Peyer's patch (tissue), 4 donors: ENCODE results near the gene PYURF. TPM values are rescaled to one million over a fixed set of nuclear protein-coding genes. Genes with fewer than 3 reads are reported as not detected.

Experiments used
- DNase-seq, 3 donors: peaks; one replicate each; pipeline ENCODE4 v3.0.0-alpha.2; 2017 to 2019
- H3K27ac ChIP-seq, 4 donors: fragments of 200-600 bp; sonication (generic); one replicate each; pipeline ENCODE4 v1.5.1; 2016 to 2019
- H3K27me3 ChIP-seq, 2 donors: fragments of 200-600 bp; sonication (generic); one replicate each; pipeline ENCODE4 v1.5.1; 2019
- H3K36me3 ChIP-seq, 3 donors: fragments of 200-600 bp; sonication (generic); one replicate each; pipeline ENCODE4 v1.5.1; 2016 to 2019
- H3K4me1 ChIP-seq, 4 donors: fragments of 200-600 bp; sonication (generic); one replicate each; pipeline ENCODE4 v1.5.1; 2016 to 2019
- H3K4me3 ChIP-seq, 4 donors: fragments of 200-600 bp; sonication (generic); 1 replicate in 3 of 4; 2 replicates in 1 of 4; pipeline ENCODE4 v1.5.1; 2016 to 2019; ENCODE audit warnings: mild to moderate bottlenecking in 1 of 4
- H3K9me3 ChIP-seq, 4 donors: fragments of 200-600 bp; sonication (generic); one replicate each; pipeline ENCODE4 v1.5.1; 2016 to 2019; ENCODE audit warnings: mild to moderate bottlenecking in 1 of 4
- POLR2A ChIP-seq, 2 donors: fragments of 450-650 bp; IDR thresholded peaks; one replicate each; pipeline ENCODE4 v1.5.1; 2017; ENCODE audit warnings: antibody characterized with exemption in 2 of 2, mild to moderate bottlenecking in 2 of 2, moderate library complexity in 2 of 2
- total RNA-seq, 4 donors: library from RNA; depleted of rRNA; stranded (reverse); fragments of >200 nt; gene quantifications; one replicate each; pipeline ENCODE4 v1.1.0, GENCODE V29; 2016
- TF ChIP-seq, protein P1 (sequence below), 6 experiments: fragments of 450-650 bp in 4 of 6; fragments of 200-600 bp in 2 of 6; sonication (generic) in 1 of 6; IDR thresholded peaks; one replicate each; pipeline ENCODE4 v1.5.1; 2017 to 2019; ENCODE audit warnings: antibody characterized with exemption in 6 of 6, mild to moderate bottlenecking in 3 of 6, moderate library complexity in 1 of 6

Gene PYURF
- total RNA-seq, 4 donors from 2014 or later: 54.0 to 94.9 (median 67.2) TPM

DNA sequence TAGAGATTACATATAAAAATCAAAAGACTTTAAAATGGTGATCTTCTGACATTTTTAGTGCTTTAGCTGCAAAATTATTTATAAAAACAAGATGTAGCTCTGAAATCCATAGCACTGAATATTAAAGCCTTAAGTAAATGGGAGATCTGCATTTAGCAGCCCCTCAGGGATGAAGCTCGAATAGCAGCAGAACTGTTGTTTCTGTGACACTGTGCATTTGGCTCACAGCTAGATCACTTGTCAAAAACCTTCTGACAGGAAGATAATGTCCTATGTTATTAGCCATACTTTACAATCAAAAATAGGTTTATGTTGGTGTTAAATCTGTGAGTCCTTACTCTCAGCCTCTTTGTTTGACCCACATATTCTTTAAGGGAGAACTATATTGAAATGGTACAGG, 14.1 kb upstream of the PYURF start:
- no peak overlapping the region for H3K27ac ChIP-seq
- no peaks in the 10 kb centered on the region for H3K36me3 ChIP-seq
- no peak for DNase-seq
- TF ChIP-seq POLR2A (IDR thresholded peaks at IDR 0.05): no peak
- TF ChIP-seq, protein P1, sequence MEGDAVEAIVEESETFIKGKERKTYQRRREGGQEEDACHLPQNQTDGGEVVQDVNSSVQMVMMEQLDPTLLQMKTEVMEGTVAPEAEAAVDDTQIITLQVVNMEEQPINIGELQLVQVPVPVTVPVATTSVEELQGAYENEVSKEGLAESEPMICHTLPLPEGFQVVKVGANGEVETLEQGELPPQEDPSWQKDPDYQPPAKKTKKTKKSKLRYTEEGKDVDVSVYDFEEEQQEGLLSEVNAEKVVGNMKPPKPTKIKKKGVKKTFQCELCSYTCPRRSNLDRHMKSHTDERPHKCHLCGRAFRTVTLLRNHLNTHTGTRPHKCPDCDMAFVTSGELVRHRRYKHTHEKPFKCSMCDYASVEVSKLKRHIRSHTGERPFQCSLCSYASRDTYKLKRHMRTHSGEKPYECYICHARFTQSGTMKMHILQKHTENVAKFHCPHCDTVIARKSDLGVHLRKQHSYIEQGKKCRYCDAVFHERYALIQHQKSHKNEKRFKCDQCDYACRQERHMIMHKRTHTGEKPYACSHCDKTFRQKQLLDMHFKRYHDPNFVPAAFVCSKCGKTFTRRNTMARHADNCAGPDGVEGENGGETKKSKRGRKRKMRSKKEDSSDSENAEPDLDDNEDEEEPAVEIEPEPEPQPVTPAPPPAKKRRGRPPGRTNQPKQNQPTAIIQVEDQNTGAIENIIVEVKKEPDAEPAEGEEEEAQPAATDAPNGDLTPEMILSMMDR (IDR thresholded peaks at IDR 0.05): no peak
- no peak overlapping the region for H3K4me3 ChIP-seq
- H3K27me3 ChIP-seq: no peaks in the 10 kb centered on the region
- peaks cover 0 to 9% (median 0%) of the 10 kb centered on the region in 4 donors for H3K4me1 ChIP-seq
- peaks cover 0 to 3% (median 0%) of the 10 kb centered on the region in 4 donors for H3K9me3 ChIP-seq

DNA sequence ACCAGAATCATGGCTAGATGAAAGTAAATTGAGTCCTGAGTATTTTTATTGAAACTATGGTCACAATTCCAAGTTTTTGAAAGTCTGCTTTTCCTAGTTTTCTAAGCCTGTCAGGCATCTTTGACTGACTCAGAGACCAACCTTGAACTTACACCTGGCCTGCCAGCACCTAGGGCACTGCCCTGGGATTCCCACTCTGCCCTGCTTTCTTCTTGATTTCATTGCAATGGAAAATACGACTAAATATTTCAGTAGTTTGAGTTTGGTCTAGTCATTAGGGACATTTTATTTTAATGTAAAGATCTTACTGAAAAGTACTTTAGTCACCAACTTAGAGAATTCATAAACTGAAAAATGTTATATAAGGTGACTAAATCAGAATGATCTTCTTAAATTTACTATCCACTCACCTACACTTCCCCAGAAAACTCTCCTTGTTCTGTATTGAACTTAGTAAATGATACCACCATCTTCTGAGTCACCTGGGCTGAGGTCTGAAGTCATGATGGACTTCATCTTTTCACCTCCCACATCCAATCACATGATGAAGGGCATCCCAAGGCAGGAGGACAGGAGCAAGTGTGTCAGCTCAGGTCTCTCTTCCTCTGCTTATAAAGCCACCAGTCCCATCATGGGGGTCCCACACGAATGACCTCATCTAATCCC, 11.6 kb upstream of the PYURF start:
- Histone ChIP-seq H3K9me3 (peaks cover 0 to 3% (median 0%) of the 10 kb centered on the region in 4 donors), H3K27ac (no peak overlapping the region), H3K36me3 (no peaks in the 10 kb centered on the region), H3K27me3 (no peaks in the 10 kb centered on the region), H3K4me1 (peaks cover 0 to 9% (median 0%) of the 10 kb centered on the region in 4 donors), H3K4me3 (no peak overlapping the region)
- TF ChIP-seq POLR2A (IDR thresholded peaks at IDR 0.05): no peak
- TF ChIP-seq, protein P1 (IDR thresholded peaks at IDR 0.05): no peak
- DNase-seq: no peak

GRCh38 chr4:88533937-88534750, 10.6 kb upstream of the PYURF start:
- Histone ChIP-seq H3K36me3 (no peaks in the 10 kb centered on the region), H3K9me3 (peaks cover 0 to 2% (median 0%) of the 10 kb centered on the region in 4 donors), H3K4me1 (peaks cover 0 to 1% (median 0%) of the 10 kb centered on the region in 4 donors), H3K27ac (no peak overlapping the region), H3K4me3 (no peak overlapping the region), H3K27me3 (no peaks in the 10 kb centered on the region)
- TF ChIP-seq, protein P1 (IDR thresholded peaks at IDR 0.05): no peak
- TF ChIP-seq POLR2A (IDR thresholded peaks at IDR 0.05): no peak
- no peak for DNase-seq

GRCh38 chr4:88533088-88533790, 9.7 kb upstream of the PYURF start:
- DNase-seq: no peak
- H3K4me1 ChIP-seq: no peaks in the 10 kb centered on the region
- no peak overlapping the region for H3K27ac ChIP-seq
- no peak overlapping the region for H3K4me3 ChIP-seq
- H3K36me3 ChIP-seq: no peaks in the 10 kb centered on the region
- no peak for TF ChIP-seq POLR2A (IDR thresholded peaks at IDR 0.05)
- TF ChIP-seq, protein P1 (IDR thresholded peaks at IDR 0.05): no peak
- no peaks in the 10 kb centered on the region for H3K9me3 ChIP-seq
- no peaks in the 10 kb centered on the region for H3K27me3 ChIP-seq

DNA sequence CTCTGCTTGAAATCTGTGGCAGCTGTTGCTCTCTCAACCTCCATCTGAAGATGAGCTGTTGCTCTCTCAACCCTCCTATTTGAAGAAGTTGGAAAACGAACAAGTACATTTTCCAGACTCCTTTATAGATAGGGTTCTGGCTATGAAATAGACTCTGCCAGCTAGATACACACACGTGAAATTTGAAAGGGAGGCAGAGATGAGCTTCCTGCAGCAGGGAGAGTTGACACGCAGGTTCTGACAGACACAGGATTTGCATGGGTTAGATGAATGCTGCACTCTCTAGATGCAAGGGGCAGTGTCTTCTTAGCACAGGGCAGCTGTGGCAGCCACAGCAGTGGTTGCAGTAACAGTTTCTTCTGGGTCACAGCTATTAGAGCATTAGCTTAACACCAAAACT, 8.0 kb upstream of the PYURF start:
- DNase-seq: no peak
- TF ChIP-seq, protein P1 (IDR thresholded peaks at IDR 0.05): no peak
- TF ChIP-seq POLR2A (IDR thresholded peaks at IDR 0.05): no peak
- Histone ChIP-seq H3K36me3 (no peaks in the 10 kb centered on the region), H3K9me3 (no peaks in the 10 kb centered on the region), H3K27ac (no peak overlapping the region), H3K4me1 (peaks cover 0 to under 1% (median 0%) of the 10 kb centered on the region in 4 donors), H3K4me3 (no peak overlapping the region), H3K27me3 (no peaks in the 10 kb centered on the region)
